Colonic mucosa (tissue), 4 donors: ENCODE results near the gene FBLIM1. TPM values are rescaled to one million over a fixed set of nuclear protein-coding genes. Genes with fewer than 3 reads are reported as not detected.
A peak's percentile ranks its signal among the peaks of the same experiment; 100 is the strongest.

Source experiments
- DNase-seq: peaks from one replicate; pipeline ENCODE4 v3.0.0-alpha.2; 2020
- H3K27ac ChIP-seq: fragments of 200-600 bp; one replicate; pipeline ENCODE4 v1.8.0; 2021
- H3K27me3 ChIP-seq: fragments of 200-600 bp; one replicate; pipeline ENCODE4 v1.8.0; 2021
- H3K36me3 ChIP-seq: fragments of 200-600 bp; one replicate; pipeline ENCODE4 v1.8.0; 2021
- H3K4me1 ChIP-seq: fragments of 200-600 bp; one replicate; pipeline ENCODE4 v1.8.0; 2021; ENCODE audit warnings: mild to moderate bottlenecking
- H3K4me3 ChIP-seq: fragments of 200-600 bp; one replicate; pipeline ENCODE4 v1.8.0; 2021
- H3K9ac ChIP-seq, 2 donors: one replicate each; pipeline ENCODE4 v1.7.0; 2013; ENCODE audit warnings: control low read depth in 2 of 2, low read depth in 2 of 2, low read length in 2 of 2
- H3K9me3 ChIP-seq: fragments of 200-600 bp; one replicate; pipeline ENCODE4 v1.8.0; 2021
- intact Hi-C: fragments of 100-400 bp; cut with DNase I; formaldehyde crosslinking; loops from one replicate; pipeline ENCODE4 v1.14.1; 2022
- total RNA-seq, 2 donors: library from RNA; stranded (reverse); fragmentation: NEBNext Ultra II Directional in 1 of 2; extraction: Animal tissue kit (Norgen Biotek cat#: 25700) in 1 of 2; gene quantifications; one replicate each; pipeline ENCODE4 v1.2.1, GENCODE V29; 2021
- TF ChIP-seq, protein P1 (sequence below): fragments of 200-600 bp; IDR thresholded peaks from one replicate; pipeline ENCODE4 v1.8.0; 2022; ENCODE audit warnings: antibody characterized with exemption, mild to moderate bottlenecking
- donor health status: healthy.
- donor health status: DM: no; HTN: no; CAD: no.
- donor health status: DM: no; HTN: no; CAD: no.

The FBLIM1 gene
- total RNA-seq, 2 donors from 2014 or later: 167 to 213 TPM

DNA sequence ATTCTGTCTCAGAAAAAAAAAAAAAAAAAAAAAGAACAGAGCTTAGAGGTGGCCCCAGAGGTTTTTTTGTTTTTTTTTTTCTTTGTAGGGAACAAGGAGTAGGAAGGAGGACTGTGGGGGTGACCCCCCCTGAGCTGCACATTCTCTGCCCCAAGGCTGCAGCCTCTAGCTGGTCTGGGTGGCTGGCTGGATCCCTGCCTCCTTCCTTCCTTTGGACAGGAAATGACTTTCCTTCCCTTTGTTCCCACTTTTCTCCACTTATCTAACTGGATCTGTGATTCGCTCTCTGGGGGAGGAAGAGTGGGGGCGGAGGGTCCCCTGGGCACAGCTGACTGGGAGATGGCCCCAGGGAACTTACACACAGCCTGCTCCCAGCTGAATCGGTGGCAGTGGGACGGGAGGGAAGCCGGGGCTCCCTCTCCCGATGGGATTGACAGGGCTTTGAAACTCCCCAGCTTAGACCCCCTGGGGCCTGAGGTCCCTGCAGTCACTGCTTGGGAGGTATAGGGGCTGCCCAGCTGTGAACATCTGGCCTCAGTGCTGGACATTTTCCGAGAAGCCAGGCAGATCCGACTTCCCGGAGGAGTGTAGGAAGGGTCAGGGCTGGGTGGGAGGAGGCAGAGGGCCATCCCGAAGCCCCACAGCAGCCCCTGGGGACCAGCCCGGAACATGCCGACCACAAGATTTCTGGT lies 2.1 kb downstream of the FBLIM1 start:
- intact Hi-C loops: no loop called here
- peak; percentile 36 for DNase-seq
- H3K4me1 ChIP-seq: peaks cover 15% of the 10 kb centered on the region
- H3K9me3 ChIP-seq: no peaks in the 10 kb centered on the region
- H3K9ac ChIP-seq: peak overlapping the region in 1 of 2 donors; percentile 30
- H3K4me3 ChIP-seq: no peak overlapping the region
- H3K36me3 ChIP-seq: no peaks in the 10 kb centered on the region
- no peaks in the 10 kb centered on the region for H3K27me3 ChIP-seq
- peak overlapping the region; percentile 51 for H3K27ac ChIP-seq
- TF ChIP-seq, protein P1, sequence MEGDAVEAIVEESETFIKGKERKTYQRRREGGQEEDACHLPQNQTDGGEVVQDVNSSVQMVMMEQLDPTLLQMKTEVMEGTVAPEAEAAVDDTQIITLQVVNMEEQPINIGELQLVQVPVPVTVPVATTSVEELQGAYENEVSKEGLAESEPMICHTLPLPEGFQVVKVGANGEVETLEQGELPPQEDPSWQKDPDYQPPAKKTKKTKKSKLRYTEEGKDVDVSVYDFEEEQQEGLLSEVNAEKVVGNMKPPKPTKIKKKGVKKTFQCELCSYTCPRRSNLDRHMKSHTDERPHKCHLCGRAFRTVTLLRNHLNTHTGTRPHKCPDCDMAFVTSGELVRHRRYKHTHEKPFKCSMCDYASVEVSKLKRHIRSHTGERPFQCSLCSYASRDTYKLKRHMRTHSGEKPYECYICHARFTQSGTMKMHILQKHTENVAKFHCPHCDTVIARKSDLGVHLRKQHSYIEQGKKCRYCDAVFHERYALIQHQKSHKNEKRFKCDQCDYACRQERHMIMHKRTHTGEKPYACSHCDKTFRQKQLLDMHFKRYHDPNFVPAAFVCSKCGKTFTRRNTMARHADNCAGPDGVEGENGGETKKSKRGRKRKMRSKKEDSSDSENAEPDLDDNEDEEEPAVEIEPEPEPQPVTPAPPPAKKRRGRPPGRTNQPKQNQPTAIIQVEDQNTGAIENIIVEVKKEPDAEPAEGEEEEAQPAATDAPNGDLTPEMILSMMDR: no peak

DNA sequence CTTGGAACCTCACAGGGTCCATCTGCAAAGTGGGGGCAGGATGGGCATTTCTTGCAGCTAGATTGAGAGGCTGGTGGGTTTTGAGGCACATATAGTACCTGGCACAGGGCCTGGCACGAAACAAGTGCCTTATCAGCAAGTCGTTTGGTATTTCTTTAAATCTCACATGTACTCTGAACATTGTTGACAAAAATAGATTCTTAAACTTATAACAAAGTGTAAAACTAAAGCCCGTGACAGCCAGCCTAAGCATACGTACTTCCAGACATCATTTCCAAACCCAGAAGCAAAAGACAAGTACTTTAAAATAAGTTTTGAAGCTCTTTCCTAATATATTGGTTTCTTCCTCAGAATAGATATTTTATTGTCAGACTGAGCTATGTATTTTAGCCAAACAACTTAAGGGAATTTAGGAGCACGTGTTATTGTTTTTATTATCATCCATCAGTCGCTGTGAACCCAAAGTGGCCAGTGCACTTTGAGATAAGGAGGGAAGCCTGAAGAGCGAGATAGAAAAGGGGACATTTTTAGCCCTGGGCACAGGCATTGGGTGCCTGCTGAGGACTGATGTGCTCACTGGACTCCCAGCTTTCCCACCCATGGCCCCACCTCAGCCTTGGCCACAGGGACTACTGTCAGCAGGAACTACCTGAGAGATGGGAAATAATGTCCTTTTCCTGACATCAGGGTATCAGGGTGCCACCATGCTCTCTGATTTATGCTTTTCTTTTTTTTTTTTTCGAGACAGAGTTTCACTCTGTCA lies 3.0 kb downstream of the FBLIM1 start:
- intact Hi-C loops: no loop called here

DNA sequence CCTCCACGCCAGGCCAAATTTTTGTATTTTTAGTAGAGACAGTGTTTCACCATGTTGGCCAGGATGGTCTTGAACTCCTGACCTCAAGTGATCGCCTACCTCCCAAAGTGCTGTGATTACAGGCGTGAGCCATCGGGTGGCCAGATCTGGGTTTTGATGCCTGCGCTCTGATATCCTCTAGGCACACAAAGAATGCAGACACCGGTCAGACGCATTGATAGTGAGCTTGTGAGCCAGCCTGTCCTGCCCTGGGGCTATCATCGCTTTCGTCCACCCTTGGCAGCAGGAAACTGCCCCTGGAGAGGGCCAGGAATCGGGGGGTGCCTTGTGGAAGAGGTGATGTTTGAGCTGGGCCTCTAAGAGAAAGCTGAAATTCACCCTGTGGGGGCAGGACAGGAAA lies 4.0 kb downstream of the FBLIM1 start:
- H3K27ac ChIP-seq: no peak overlapping the region
- H3K36me3 ChIP-seq: no peaks in the 10 kb centered on the region
- TF ChIP-seq, protein P1: no peak
- H3K9ac ChIP-seq: no peak overlapping the region
- no peak for DNase-seq
- no peak overlapping the region for H3K4me3 ChIP-seq
- intact Hi-C loops: no loop called here
- peaks cover 15% of the 10 kb centered on the region for H3K4me1 ChIP-seq
- H3K9me3 ChIP-seq: no peaks in the 10 kb centered on the region
- H3K27me3 ChIP-seq: no peaks in the 10 kb centered on the region

More for the DNA sequence above, 3.0 kb downstream of the FBLIM1 start:
- Histone ChIP-seq H3K4me1 (peaks cover 15% of the 10 kb centered on the region), H3K27ac (peak overlapping the region; percentile 51), H3K9ac (no peak overlapping the region), H3K4me3 (no peak overlapping the region), H3K9me3 (no peaks in the 10 kb centered on the region), H3K27me3 (no peaks in the 10 kb centered on the region), H3K36me3 (no peaks in the 10 kb centered on the region)
- TF ChIP-seq, protein P1: no peak
- no peak for DNase-seq

DNA sequence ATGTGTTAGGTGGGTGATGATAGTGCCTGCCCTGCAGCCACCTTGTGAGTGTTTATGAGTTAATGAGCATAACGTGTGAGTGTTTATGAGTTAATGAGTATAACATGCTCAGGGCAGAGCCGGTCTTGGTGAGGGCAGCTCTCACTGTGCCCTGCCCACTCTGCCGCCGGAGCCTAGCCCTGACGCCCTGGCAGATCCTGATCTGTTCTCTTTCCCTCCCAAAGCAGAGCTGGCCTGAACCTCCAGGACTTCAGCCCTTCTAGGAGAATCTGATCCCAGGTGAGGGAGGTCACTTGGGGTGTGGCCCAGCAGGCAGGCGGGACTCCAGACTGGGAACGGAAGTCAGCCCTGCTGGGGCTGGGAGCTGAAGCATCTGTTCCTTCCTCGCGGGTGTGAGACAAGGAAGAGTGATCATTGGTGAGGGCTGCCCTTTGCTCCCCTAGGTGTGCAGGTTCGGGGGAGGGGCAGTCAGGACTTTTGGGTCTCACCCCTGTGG lies 5.7 kb downstream of the FBLIM1 start:
- Histone ChIP-seq H3K4me1 (peaks cover 15% of the 10 kb centered on the region), H3K9me3 (no peaks in the 10 kb centered on the region), H3K36me3 (no peaks in the 10 kb centered on the region), H3K27me3 (no peaks in the 10 kb centered on the region), H3K4me3 (no peak overlapping the region), H3K27ac (peak overlapping the region; percentile 78), H3K9ac (peak overlapping the region; percentile 6 to 88)
- DNase-seq: peak; percentile 93
- TF ChIP-seq, protein P1: no peak
- intact Hi-C loops: no loop called here

DNA sequence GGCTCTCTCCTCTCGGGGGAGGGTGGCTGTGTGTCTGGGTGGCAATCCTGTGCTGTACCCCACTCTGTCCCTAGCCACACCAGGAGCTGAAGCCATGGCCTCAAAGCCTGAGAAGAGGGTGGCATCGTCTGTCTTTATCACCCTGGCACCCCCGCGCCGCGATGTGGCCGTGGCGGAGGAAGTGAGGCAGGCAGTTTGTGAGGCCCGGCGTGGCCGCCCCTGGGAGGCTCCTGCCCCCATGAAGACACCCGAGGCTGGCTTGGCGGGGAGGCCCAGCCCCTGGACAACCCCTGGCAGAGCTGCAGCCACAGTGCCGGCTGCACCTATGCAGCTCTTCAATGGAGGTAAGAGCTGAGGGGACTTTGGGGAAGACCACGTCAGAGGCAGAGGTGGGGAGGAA lies 6.3 kb downstream of the FBLIM1 start:
- peak overlapping the region; percentile 78 for H3K27ac ChIP-seq
- H3K9me3 ChIP-seq: no peaks in the 10 kb centered on the region
- H3K36me3 ChIP-seq: no peaks in the 10 kb centered on the region
- intact Hi-C loops: no loop called here
- TF ChIP-seq, protein P1: no peak
- no peaks in the 10 kb centered on the region for H3K27me3 ChIP-seq
- DNase-seq: no peak
- no peak overlapping the region for H3K4me3 ChIP-seq
- peaks cover 15% of the 10 kb centered on the region for H3K4me1 ChIP-seq
- peak overlapping the region; percentile 6 to 88 for H3K9ac ChIP-seq
